ENCODE data around the gene AUTS2. TPM values are rescaled to one million over a fixed set of nuclear protein-coding genes. Genes with fewer than 3 reads are reported as not detected.

Gene AUTS2
- total RNA-seq, 1 experiment from 2014 or later = 38.5 TPM

- Histone ChIP-seq H3K27me3 (ENCODE audit: low read length) (no peaks in the 10 kb centered on the region), H3K9me2 (replicated peaks; ENCODE audit: insufficient read depth, low read length) (no peaks in the 10 kb centered on the region), H4K20me1 (ENCODE audit: insufficient read depth, low read depth, low read length) (no peaks in the 10 kb centered on the region), H3K9me3 (ENCODE audit: low read length) (no peaks in the 10 kb centered on the region), H3K36me3 (ENCODE audit: insufficient read depth, low read length) (no peaks in the 10 kb centered on the region), H3K4me1 (ENCODE audit: low read length) (no peaks in the 10 kb centered on the region), H3K27ac (ENCODE audit: low read length) (no peak overlapping the region), H3K9ac (ENCODE audit: low read length) (no peak overlapping the region), H3K4me2 (ENCODE audit: low read depth, low read length, poor library complexity, severe bottlenecking) (no peak overlapping the region), H2AFZ (ENCODE audit: low read length) (no peak overlapping the region), H3K4me3 (ENCODE audit: low read length) (no peak overlapping the region), H3K79me2 (ENCODE audit: low read length) (no peaks in the 10 kb centered on the region)
- DNase-seq = no peak
Measured at GRCh38 chr7:70294211-70294911, 696.1 kb downstream of the AUTS2 start.

- Histone ChIP-seq H3K4me2 (ENCODE audit: low read depth, low read length, poor library complexity, severe bottlenecking) (no peak overlapping the region), H3K36me3 (ENCODE audit: insufficient read depth, low read length) (no peaks in the 10 kb centered on the region), H3K9me3 (ENCODE audit: low read length) (no peaks in the 10 kb centered on the region), H3K4me1 (ENCODE audit: low read length) (peaks cover 9% of the 10 kb centered on the region), H3K27ac (ENCODE audit: low read length) (no peak overlapping the region), H2AFZ (ENCODE audit: low read length) (no peak overlapping the region), H3K9me2 (replicated peaks; ENCODE audit: insufficient read depth, low read length) (no peaks in the 10 kb centered on the region), H4K20me1 (ENCODE audit: insufficient read depth, low read depth, low read length) (no peaks in the 10 kb centered on the region), H3K27me3 (ENCODE audit: low read length) (no peaks in the 10 kb centered on the region), H3K79me2 (ENCODE audit: low read length) (no peaks in the 10 kb centered on the region), H3K4me3 (ENCODE audit: low read length) (no peak overlapping the region), H3K9ac (ENCODE audit: low read length) (no peak overlapping the region)
- no peak for DNase-seq
Measured at GRCh38 chr7:70298780-70299471, 700.7 kb downstream of the AUTS2 start.

- no peak overlapping the region for H2AFZ ChIP-seq (ENCODE audit: low read length)
- no peak overlapping the region for H3K4me2 ChIP-seq (ENCODE audit: low read depth, low read length, poor library complexity, severe bottlenecking)
- no peaks in the 10 kb centered on the region for H3K79me2 ChIP-seq (ENCODE audit: low read length)
- no peaks in the 10 kb centered on the region for H3K36me3 ChIP-seq (ENCODE audit: insufficient read depth, low read length)
- no peaks in the 10 kb centered on the region for H3K9me3 ChIP-seq (ENCODE audit: low read length)
- no peak overlapping the region for H3K9ac ChIP-seq (ENCODE audit: low read length)
- H3K4me3 ChIP-seq (ENCODE audit: low read length) = no peak overlapping the region
- H3K4me1 ChIP-seq (ENCODE audit: low read length) = peaks cover 9% of the 10 kb centered on the region
- H3K9me2 ChIP-seq (replicated peaks; ENCODE audit: insufficient read depth, low read length) = no peaks in the 10 kb centered on the region
- H3K27ac ChIP-seq (ENCODE audit: low read length) = no peak overlapping the region
- DNase-seq = no peak
- H4K20me1 ChIP-seq (ENCODE audit: insufficient read depth, low read depth, low read length) = no peaks in the 10 kb centered on the region
- H3K27me3 ChIP-seq (ENCODE audit: low read length) = no peaks in the 10 kb centered on the region
Measured at GRCh38 chr7:70299472-70299807, 701.2 kb downstream of the AUTS2 start.

- no peak overlapping the region for H2AFZ ChIP-seq (ENCODE audit: low read length)
- H3K9ac ChIP-seq (ENCODE audit: low read length) = no peak overlapping the region
- no peak overlapping the region for H3K27ac ChIP-seq (ENCODE audit: low read length)
- DNase-seq = no peak
- no peaks in the 10 kb centered on the region for H3K79me2 ChIP-seq (ENCODE audit: low read length)
- H3K4me2 ChIP-seq (ENCODE audit: low read depth, low read length, poor library complexity, severe bottlenecking) = no peak overlapping the region
- no peaks in the 10 kb centered on the region for H3K27me3 ChIP-seq (ENCODE audit: low read length)
- H3K36me3 ChIP-seq (ENCODE audit: insufficient read depth, low read length) = no peaks in the 10 kb centered on the region
- no peaks in the 10 kb centered on the region for H3K9me2 ChIP-seq (replicated peaks; ENCODE audit: insufficient read depth, low read length)
- no peaks in the 10 kb centered on the region for H3K9me3 ChIP-seq (ENCODE audit: low read length)
- no peaks in the 10 kb centered on the region for H4K20me1 ChIP-seq (ENCODE audit: insufficient read depth, low read depth, low read length)
- H3K4me1 ChIP-seq (ENCODE audit: low read length) = peaks cover 9% of the 10 kb centered on the region
- H3K4me3 ChIP-seq (ENCODE audit: low read length) = no peak overlapping the region
Measured at GRCh38 chr7:70301673-70302185, 703.5 kb downstream of the AUTS2 start.

GRCh38 chr7:70303309-70303708, 705.0 kb downstream of the AUTS2 start:
- Histone ChIP-seq H2AFZ (ENCODE audit: low read length) (no peak overlapping the region), H3K9me2 (replicated peaks; ENCODE audit: insufficient read depth, low read length) (no peaks in the 10 kb centered on the region), H4K20me1 (ENCODE audit: insufficient read depth, low read depth, low read length) (no peaks in the 10 kb centered on the region), H3K27ac (ENCODE audit: low read length) (no peak overlapping the region), H3K4me3 (ENCODE audit: low read length) (no peak overlapping the region), H3K9me3 (ENCODE audit: low read length) (no peaks in the 10 kb centered on the region), H3K4me1 (ENCODE audit: low read length) (peaks cover 9% of the 10 kb centered on the region), H3K27me3 (ENCODE audit: low read length) (no peaks in the 10 kb centered on the region), H3K36me3 (ENCODE audit: insufficient read depth, low read length) (no peaks in the 10 kb centered on the region), H3K4me2 (ENCODE audit: low read depth, low read length, poor library complexity, severe bottlenecking) (no peak overlapping the region), H3K9ac (ENCODE audit: low read length) (no peak overlapping the region), H3K79me2 (ENCODE audit: low read length) (no peaks in the 10 kb centered on the region)
- DNase-seq = no peak

GRCh38 chr7:70303780-70304179, 705.5 kb downstream of the AUTS2 start:
- H3K27ac ChIP-seq (ENCODE audit: low read length) = no peak overlapping the region
- H3K36me3 ChIP-seq (ENCODE audit: insufficient read depth, low read length) = no peaks in the 10 kb centered on the region
- H3K4me3 ChIP-seq (ENCODE audit: low read length) = no peak overlapping the region
- no peak overlapping the region for H2AFZ ChIP-seq (ENCODE audit: low read length)
- H3K4me1 ChIP-seq (ENCODE audit: low read length) = peaks cover 9% of the 10 kb centered on the region
- H3K27me3 ChIP-seq (ENCODE audit: low read length) = no peaks in the 10 kb centered on the region
- no peak overlapping the region for H3K9ac ChIP-seq (ENCODE audit: low read length)
- no peaks in the 10 kb centered on the region for H3K9me3 ChIP-seq (ENCODE audit: low read length)
- no peak for DNase-seq
- no peaks in the 10 kb centered on the region for H4K20me1 ChIP-seq (ENCODE audit: insufficient read depth, low read depth, low read length)
- no peaks in the 10 kb centered on the region for H3K9me2 ChIP-seq (replicated peaks; ENCODE audit: insufficient read depth, low read length)
- no peaks in the 10 kb centered on the region for H3K79me2 ChIP-seq (ENCODE audit: low read length)
- H3K4me2 ChIP-seq (ENCODE audit: low read depth, low read length, poor library complexity, severe bottlenecking) = no peak overlapping the region

- no peaks in the 10 kb centered on the region for H3K27me3 ChIP-seq (ENCODE audit: low read length)
- H3K9me2 ChIP-seq (replicated peaks; ENCODE audit: insufficient read depth, low read length) = no peaks in the 10 kb centered on the region
- H4K20me1 ChIP-seq (ENCODE audit: insufficient read depth, low read depth, low read length) = no peaks in the 10 kb centered on the region
- H3K79me2 ChIP-seq (ENCODE audit: low read length) = no peaks in the 10 kb centered on the region
- H3K36me3 ChIP-seq (ENCODE audit: insufficient read depth, low read length) = no peaks in the 10 kb centered on the region
- H3K9ac ChIP-seq (ENCODE audit: low read length) = no peak overlapping the region
- H3K4me3 ChIP-seq (ENCODE audit: low read length) = no peak overlapping the region
- no peak overlapping the region for H2AFZ ChIP-seq (ENCODE audit: low read length)
- peaks cover 1% of the 10 kb centered on the region for H3K4me1 ChIP-seq (ENCODE audit: low read length)
- no peak overlapping the region for H3K4me2 ChIP-seq (ENCODE audit: low read depth, low read length, poor library complexity, severe bottlenecking)
- no peaks in the 10 kb centered on the region for H3K9me3 ChIP-seq (ENCODE audit: low read length)
- H3K27ac ChIP-seq (ENCODE audit: low read length) = no peak overlapping the region
- DNase-seq = no peak
Measured at GRCh38 chr7:70306173-70306572, 707.9 kb downstream of the AUTS2 start.

- H3K4me1 ChIP-seq (ENCODE audit: low read length) = no peaks in the 10 kb centered on the region; the same call in none of the 2 replicates
- no peak for DNase-seq
- no peaks in the 10 kb centered on the region for H4K20me1 ChIP-seq (ENCODE audit: insufficient read depth, low read depth, low read length)
Measured at GRCh38 chr7:70307544-70308106, 709.4 kb downstream of the AUTS2 start.

More at GRCh38 chr7:70307544-70308106, 709.4 kb downstream of the AUTS2 start:
- no peak overlapping the region for H3K27ac ChIP-seq (ENCODE audit: low read length)
- no peaks in the 10 kb centered on the region for H3K27me3 ChIP-seq (ENCODE audit: low read length)
- no peak overlapping the region for H3K4me2 ChIP-seq (ENCODE audit: low read depth, low read length, poor library complexity, severe bottlenecking)
- no peak overlapping the region for H2AFZ ChIP-seq (ENCODE audit: low read length)
- no peaks in the 10 kb centered on the region for H3K36me3 ChIP-seq (ENCODE audit: insufficient read depth, low read length)
- H3K9ac ChIP-seq (ENCODE audit: low read length) = no peak overlapping the region
- H3K9me2 ChIP-seq (replicated peaks; ENCODE audit: insufficient read depth, low read length) = no peaks in the 10 kb centered on the region
- no peak overlapping the region for H3K4me3 ChIP-seq (ENCODE audit: low read length)
- H3K9me3 ChIP-seq (ENCODE audit: low read length) = no peaks in the 10 kb centered on the region
- no peaks in the 10 kb centered on the region for H3K79me2 ChIP-seq (ENCODE audit: low read length)

All from Karpas-422 (cell line).